GM23338 (cell line): ENCODE measurements around the gene TMEFF1. TPM values are rescaled to one million over a fixed set of nuclear protein-coding genes. Genes with fewer than 3 reads are reported as not detected.

Experiments
- ATAC-seq: fragments of 200-7000 bp; cut with Tn5 transposase; 3 replicates; pipeline ENCODE4 v1.9.1; 2020
- DNase-seq: peaks from one replicate; pipeline ENCODE4 v3.0.0-alpha.2; 2015; ENCODE audit warnings: low spot score
- H2AFZ ChIP-seq: fragments of 200-600 bp; sonication (generic); 2 replicates; pipeline ENCODE4 v1.8.0; 2016; ENCODE audit warnings: antibody characterized with exemption, mild to moderate bottlenecking, moderate library complexity
- H3F3A ChIP-seq: fragments of 200-600 bp; sonication (generic); replicated peaks from 2 replicates; pipeline ENCODE4 v1.8.0; 2017; ENCODE audit warnings: antibody characterized with exemption, mixed run types, low read depth
- H3K27ac ChIP-seq: fragments of 200-600 bp; sonication (generic); 2 replicates; pipeline ENCODE4 v1.6.1; 2016; ENCODE audit warnings: low read depth
- H3K27me3 ChIP-seq: fragments of 200-600 bp; sonication (generic); 2 replicates; pipeline ENCODE4 v1.8.0; 2016; ENCODE audit warnings: mild to moderate bottlenecking, mixed run types, moderate library complexity; ENCODE audit not compliant: insufficient read depth
- H3K36me3 ChIP-seq: fragments of 200-600 bp; sonication (generic); 2 replicates; pipeline ENCODE4 v1.8.0; 2016; ENCODE audit warnings: mild to moderate bottlenecking; ENCODE audit not compliant: insufficient read depth
- H3K4me1 ChIP-seq: fragments of 200-600 bp; sonication (generic); 2 replicates; pipeline ENCODE4 v1.8.0; 2016; ENCODE audit warnings: mild to moderate bottlenecking, moderate library complexity; ENCODE audit not compliant: insufficient read depth
- H3K4me2 ChIP-seq: fragments of 200-600 bp; sonication (generic); 2 replicates; pipeline ENCODE4 v1.7.1; 2017; ENCODE audit warnings: mixed run types
- H3K4me3 ChIP-seq: fragments of 200-600 bp; sonication (generic); 2 replicates; pipeline ENCODE4 v1.6.1; 2016; ENCODE audit warnings: mixed run types
- H3K79me2 ChIP-seq: fragments of 200-600 bp; sonication (generic); replicated peaks from 2 replicates; pipeline ENCODE4 v1.8.0; 2017; ENCODE audit warnings: mild to moderate bottlenecking; ENCODE audit not compliant: insufficient read depth
- H3K9me2 ChIP-seq: fragments of 200-600 bp; sonication (generic); 2 replicates; pipeline ENCODE4 v1.8.0; 2017; ENCODE audit not compliant: insufficient read depth
- H4K20me1 ChIP-seq: fragments of 200-600 bp; sonication (generic); replicated peaks from 2 replicates; pipeline ENCODE4 v1.8.0; 2017; ENCODE audit warnings: mild to moderate bottlenecking; ENCODE audit not compliant: insufficient read depth
- H3K27ac Mint-ChIP-seq: 2 replicates; pipeline ENCODE4 v1.8.0; 2020; ENCODE audit warnings: inconsistent platforms, mild to moderate bottlenecking, moderate library complexity, mixed read lengths
- H3K27me3 Mint-ChIP-seq: 3 replicates; pipeline ENCODE4 v1.8.0; 2022; ENCODE audit warnings: low read depth, mild to moderate bottlenecking, moderate library complexity, mixed read lengths, inconsistent platforms; ENCODE audit not compliant: insufficient read depth, poor library complexity
- H3K36me3 Mint-ChIP-seq: 3 replicates; pipeline ENCODE4 v1.8.0; 2021; ENCODE audit warnings: low read depth, mild to moderate bottlenecking, inconsistent platforms, moderate library complexity, mixed read lengths
- H3K4me1 Mint-ChIP-seq: 3 replicates; pipeline ENCODE4 v1.8.0; 2020; ENCODE audit warnings: mild to moderate bottlenecking, inconsistent platforms, mixed read lengths
- H3K4me3 Mint-ChIP-seq: 3 replicates; pipeline ENCODE4 v1.8.0; 2021; ENCODE audit warnings: moderate library complexity, mild to moderate bottlenecking, inconsistent platforms, mixed read lengths
- H3K9me3 Mint-ChIP-seq: 3 replicates; pipeline ENCODE4 v1.8.0; 2020; ENCODE audit warnings: moderate library complexity, mild to moderate bottlenecking, inconsistent platforms, mixed read lengths
- CREB1 ChIP-seq: fragments of 250-450 bp; sonication (Bioruptor Pico); IDR thresholded peaks from 2 replicates; pipeline ENCODE4 v1.5.0; 2020; ENCODE audit warnings: low read depth, mild to moderate bottlenecking, moderate library complexity
- POLR2AphosphoS5 ChIP-seq: IDR thresholded peaks from 2 replicates; pipeline ENCODE4 v1.6.1; 2016; ENCODE audit warnings: antibody characterized with exemption, low read depth
- ZNF114 ChIP-seq: fragments of 250-450 bp; sonication (Bioruptor Pico); IDR thresholded peaks from 2 replicates; pipeline ENCODE4 v1.5.0; 2020; ENCODE audit warnings: mild to moderate bottlenecking, moderate library complexity
- polyA plus RNA-seq: library from polyadenylated mRNA; unstranded; fragments of >200 nt; fragmentation: Nextera tagmentation; extraction: Ambion mirVana; gene quantifications from 2 replicates; pipeline ENCODE4 v1.2.1, GENCODE V29; 2016
- total RNA-seq: library from RNA; depleted of rRNA; stranded (reverse); fragments of >200 nt; shearing (Covaris generic); gene quantifications from 2 replicates; pipeline ENCODE4 v1.2.3, GENCODE V29; 2014
- TF ChIP-seq, protein P1 (sequence below): IDR thresholded peaks from 2 replicates; pipeline ENCODE4 v1.6.1; 2016; ENCODE audit warnings: antibody characterized with exemption

Gene TMEFF1
- total and polyA plus RNA-seq, 2 experiments from 2014 or later, result 6.6 to 85.2 TPM

DNA sequence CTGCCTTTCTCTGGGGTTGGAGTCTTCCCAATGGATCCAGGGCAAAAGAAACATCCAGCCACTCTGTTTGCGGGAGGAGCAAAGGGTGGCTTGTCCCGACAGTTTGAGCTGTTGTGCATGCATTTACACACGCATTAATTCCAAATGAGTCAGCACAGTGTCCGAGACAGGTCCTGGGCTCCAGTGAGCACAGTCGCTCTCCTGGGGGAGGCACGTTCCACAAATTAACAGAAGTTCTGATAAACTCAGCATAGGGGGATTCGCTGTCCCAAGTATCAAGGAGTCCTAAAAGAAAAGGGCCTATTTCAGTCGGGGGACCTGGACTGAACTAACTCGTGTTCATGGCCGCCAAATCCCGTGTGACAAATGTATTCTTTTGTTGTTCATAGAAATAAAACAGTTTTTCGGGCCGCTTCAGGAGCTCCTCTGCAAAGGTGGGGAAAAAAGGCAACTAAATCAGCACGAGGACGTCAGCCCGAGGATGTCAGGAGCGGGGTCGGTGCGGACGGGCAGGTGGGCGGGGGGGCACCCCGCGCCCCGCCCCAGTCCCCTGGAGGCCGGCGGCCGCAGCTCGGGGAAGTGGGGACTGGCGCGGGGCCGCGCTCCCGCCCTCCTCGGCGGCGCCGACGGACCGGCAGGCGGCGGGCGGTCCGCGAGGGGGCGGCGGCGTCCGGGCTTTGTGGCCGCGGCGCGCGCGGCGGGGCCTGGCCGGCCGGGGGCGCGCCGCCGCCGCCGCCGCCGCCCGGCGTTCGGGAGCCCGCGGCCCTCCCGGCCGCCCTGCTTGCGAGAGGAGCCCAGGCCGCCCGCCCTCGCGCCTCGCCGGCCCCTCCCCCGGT lies 46.2 kb upstream of the TMEFF1 start, which contains the start of gene MSANTD3:
Gene MSANTD3, plus strand, starts transcription at position 614 of the 836 bp plus-strand sequence. CDS start 14,796 bp downstream, outside the sequence.
- H3K36me3 Mint-ChIP-seq, result peaks cover 12% of the 10 kb centered on the region; the same call in 2 of the 3 replicates
- Histone ChIP-seq H3K4me3 (peak within 1 kb of the TSS; percentile 92), H3K36me3 (no peaks in the 10 kb centered on the region), H3K27ac (peak within 1 kb of the TSS; percentile 90), H3K27me3 (no peaks in the 10 kb centered on the region), H3K79me2 (peaks cover 41% of the 10 kb centered on the region), H3K4me2 (peak within 1 kb of the TSS; percentile 93), H2AFZ (peak within 1 kb of the TSS; percentile 94), H3F3A (peaks cover 4% of the 10 kb centered on the region; the same call in 1 of the 2 replicates), H4K20me1 (0 out of 2 replicates have a peak, but pooled peaks cover 5% of the 10 kb centered on the region), H3K9me2 (no peaks in the 10 kb centered on the region), H3K4me1 (peaks cover 18% of the 10 kb centered on the region)
- peak within 1 kb of the TSS; percentile 88 for H3K4me3 Mint-ChIP-seq
- H3K27me3 Mint-ChIP-seq, result peaks cover 13% of the 10 kb centered on the region
- TF ChIP-seq, protein P1, sequence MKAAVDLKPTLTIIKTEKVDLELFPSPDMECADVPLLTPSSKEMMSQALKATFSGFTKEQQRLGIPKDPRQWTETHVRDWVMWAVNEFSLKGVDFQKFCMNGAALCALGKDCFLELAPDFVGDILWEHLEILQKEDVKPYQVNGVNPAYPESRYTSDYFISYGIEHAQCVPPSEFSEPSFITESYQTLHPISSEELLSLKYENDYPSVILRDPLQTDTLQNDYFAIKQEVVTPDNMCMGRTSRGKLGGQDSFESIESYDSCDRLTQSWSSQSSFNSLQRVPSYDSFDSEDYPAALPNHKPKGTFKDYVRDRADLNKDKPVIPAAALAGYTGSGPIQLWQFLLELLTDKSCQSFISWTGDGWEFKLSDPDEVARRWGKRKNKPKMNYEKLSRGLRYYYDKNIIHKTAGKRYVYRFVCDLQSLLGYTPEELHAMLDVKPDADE, result no peak
- TF ChIP-seq POLR2AphosphoS5, result peak; percentile 45; the same call in 1 of the 2 replicates
- peak; percentile 71 for ATAC-seq
- peaks cover 33% of the 10 kb centered on the region for H3K4me1 Mint-ChIP-seq
- DNase-seq, result peak; percentile 76
- peak within 1 kb of the TSS; percentile 98 for H3K27ac Mint-ChIP-seq
- no peaks in the 10 kb centered on the region for H3K9me3 Mint-ChIP-seq

DNA sequence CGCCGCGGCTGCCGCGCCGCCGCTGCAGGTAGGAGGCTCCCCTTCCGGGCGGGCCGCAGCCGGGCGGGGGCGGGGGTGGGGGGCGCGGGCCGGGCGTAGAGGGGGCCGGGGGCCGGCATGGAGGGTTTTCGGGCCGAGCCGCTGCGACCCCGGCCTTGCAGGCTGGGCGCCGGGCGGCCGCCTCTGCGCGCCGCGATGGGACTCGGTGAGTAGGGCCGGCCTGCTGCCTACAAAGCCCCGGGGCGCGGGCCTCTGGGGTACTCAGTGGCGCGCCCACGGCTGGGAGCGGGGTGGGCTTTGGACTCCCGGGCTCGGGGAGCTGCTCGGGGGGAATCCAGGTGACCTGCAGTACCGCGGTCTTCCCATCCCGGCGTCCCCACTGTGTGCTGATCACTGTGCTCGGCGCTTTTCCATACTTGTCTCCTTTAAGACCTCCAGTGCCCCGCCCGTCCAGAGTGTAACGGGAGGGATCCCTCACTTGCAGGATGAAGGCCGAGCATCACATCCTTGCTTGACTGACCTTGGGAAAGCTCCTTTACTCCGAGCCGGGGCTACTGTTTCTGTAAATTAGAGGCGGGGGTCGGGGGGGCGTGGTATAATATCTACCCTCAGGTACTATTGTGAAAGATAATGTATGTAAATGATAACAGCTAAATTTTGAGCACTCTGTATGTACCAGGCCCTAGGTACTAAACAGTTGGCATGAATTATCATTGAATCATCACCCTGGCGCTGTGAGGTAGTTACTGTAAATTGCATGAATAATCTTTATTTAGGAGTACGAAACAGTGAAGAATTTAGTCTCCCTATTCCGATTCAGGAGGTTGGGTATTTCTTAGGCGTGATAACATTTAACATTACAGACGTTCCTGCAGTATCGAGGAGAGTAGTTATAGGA lies 45.3 kb upstream of the TMEFF1 start:
- TF ChIP-seq POLR2AphosphoS5, result 0 out of 2 replicates have a peak, but pooled peaks have one; percentile 31
- no peak for TF ChIP-seq CREB1
- TF ChIP-seq ZNF114 (CRISPR knock-in tag), result no peak
- ATAC-seq (peak; percentile 84), DNase-seq (peak; percentile 90)
- Histone ChIP-seq H4K20me1 (peaks cover 5% of the 10 kb centered on the region; the same call in 1 of the 2 replicates), H3K4me2 (peak overlapping the region; percentile 93), H3K36me3 (no peaks in the 10 kb centered on the region), H2AFZ (peak overlapping the region; percentile 80; the same call in 1 of the 2 replicates), H3K79me2 (peaks cover 50% of the 10 kb centered on the region), H3K27ac (peak overlapping the region; percentile 81; the same call in 1 of the 2 replicates), H3F3A (peaks cover 4% of the 10 kb centered on the region; the same call in 1 of the 2 replicates), H3K27me3 (no peaks in the 10 kb centered on the region), H3K4me3 (peak overlapping the region; percentile 91), H3K9me2 (no peaks in the 10 kb centered on the region), H3K4me1 (peaks cover 18% of the 10 kb centered on the region)
- Mint-ChIP-seq H3K4me1 (peaks cover 33% of the 10 kb centered on the region), H3K36me3 (peaks cover 12% of the 10 kb centered on the region; the same call in 2 of the 3 replicates), H3K27ac (peak overlapping the region; percentile 0; the same call in 1 of the 2 replicates), H3K27me3 (peaks cover 11% of the 10 kb centered on the region), H3K9me3 (no peaks in the 10 kb centered on the region), H3K4me3 (peak overlapping the region; percentile 87)
